ENCODE data around the gene ZP3. TPM values are rescaled to one million over a fixed set of nuclear protein-coding genes. Genes with fewer than 3 reads are reported as not detected.

Gene ZP3
- 0.29 and 1.9 TPM in 2 replicates for total RNA-seq

DNA sequence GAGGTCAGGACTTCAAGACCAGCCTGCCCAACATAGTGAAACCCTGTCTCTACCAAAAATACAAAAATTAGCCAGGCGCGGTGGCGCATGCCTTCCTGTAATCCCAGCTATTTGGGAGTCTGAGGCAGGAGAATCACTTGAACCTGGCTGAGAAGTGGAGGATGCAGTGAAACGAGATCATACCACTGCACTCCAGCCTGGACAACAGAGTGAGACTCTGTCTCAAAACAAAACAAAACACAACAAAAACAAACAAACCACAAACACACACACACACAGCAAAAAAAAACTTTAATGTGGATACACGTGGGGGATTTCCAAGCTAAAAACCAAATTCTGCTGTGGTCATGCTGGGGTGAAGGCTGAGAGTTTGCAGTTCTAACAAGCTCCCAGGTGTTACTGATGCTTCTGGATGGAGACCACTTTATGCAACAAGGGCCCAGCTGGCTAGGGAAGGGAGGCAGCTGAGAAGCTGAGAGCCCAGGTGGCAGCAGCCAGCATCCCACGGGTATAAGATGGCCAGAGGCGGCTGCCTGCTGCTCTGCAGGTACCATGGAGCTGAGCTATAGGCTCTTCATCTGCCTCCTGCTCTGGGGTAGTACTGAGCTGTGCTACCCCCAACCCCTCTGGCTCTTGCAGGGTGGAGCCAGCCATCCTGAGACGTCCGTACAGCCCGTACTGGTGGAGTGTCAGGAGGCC, at the start of gene ZP3:
Gene ZP3, plus strand, starts transcription at position 538 of the 699 bp plus-strand sequence. Its CDS starts 15 bp downstream, at position 553.

DNA sequence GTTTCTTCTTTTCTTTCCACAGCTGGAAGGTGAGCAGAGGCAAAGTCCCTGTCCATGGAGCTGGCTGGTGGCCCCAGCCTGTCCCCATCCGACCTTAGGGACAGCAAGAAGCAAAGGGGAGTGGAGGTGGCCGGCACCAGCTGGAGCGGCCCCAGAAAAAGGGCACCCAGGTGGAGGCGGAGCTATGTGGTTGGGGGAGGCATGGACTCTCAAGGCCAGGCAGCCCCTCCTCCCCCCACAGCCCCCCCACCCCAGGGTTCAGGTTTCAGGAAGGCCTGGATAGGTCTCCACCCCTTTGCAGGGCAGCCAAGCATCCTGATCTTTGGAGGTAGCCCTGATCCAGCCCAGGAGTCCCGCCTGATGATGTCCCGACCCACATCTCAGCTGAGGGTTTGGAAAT, 15.2 kb upstream of the ZP3 start, which contains the start of gene SSC4D:
Gene SSC4D, minus strand, starts transcription at position 161 of the 400 bp plus-strand sequence. CDS start 5,258 bp downstream, outside the sequence.

DNA sequence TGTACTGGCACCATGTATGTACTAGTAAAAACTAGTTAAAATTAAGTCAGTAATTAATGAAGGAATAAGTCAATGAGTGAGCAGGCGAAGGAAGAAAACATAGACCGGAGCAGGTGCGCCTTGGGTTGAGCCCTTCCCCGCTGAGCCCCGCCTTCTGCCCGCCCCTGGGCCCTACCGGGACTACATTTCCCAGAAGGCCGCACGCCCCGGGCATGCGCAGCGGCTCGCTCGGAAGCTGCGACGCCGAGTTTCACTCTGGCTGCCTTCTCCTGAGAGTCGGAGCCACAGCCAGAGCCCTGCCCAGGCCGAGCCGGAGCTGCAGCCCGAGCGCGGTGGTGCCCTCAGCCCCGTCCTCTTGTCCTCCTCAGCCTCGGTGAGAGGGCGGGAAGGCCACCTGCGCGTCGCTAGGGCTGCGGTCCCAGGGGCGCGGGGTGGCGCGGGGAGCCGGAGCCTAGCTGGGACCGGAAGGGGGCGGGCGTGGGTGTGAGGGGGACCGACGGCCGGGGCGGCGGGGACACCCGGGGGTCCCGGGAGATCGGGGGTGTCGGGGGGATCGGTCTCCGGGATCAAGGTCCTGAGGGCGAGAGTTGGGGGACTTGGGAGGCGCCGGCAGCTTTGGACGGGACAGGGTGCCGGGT, 36.8 kb downstream of the ZP3 start, which contains the start of gene DTX2:
Gene DTX2, plus strand, starts transcription at position 246 of the 638 bp plus-strand sequence. CDS start 18,801 bp downstream, outside the sequence.

Other genes with a start within 250 kb of the ZP3 start
- gene SRRM3, start 223.1 kb upstream of the ZP3 start, total RNA-seq, result 4.6 and 5.0 TPM in 2 replicates
- gene HSPB1, start 122.3 kb upstream of the ZP3 start, total RNA-seq, result 596 and 678 TPM in 2 replicates
- 36.9 and 41.8 TPM in 2 replicates for gene YWHAG, start 66.0 kb upstream of the ZP3 start, total RNA-seq
- gene SSC4D, start 15.3 kb upstream of the ZP3 start, total RNA-seq, result 1.8 and 2.0 TPM in 2 replicates
- gene DTX2, start 36.8 kb downstream of the ZP3 start, total RNA-seq, result 9.5 and 13.1 TPM in 2 replicates
- gene UPK3B, start 85.6 kb downstream of the ZP3 start, total RNA-seq, result not detected in 2 replicates
- gene SPDYE16, start 118.3 kb downstream of the ZP3 start, total RNA-seq, result not detected in 2 replicates
- gene POMZP3, start 202.3 kb downstream of the ZP3 start, total RNA-seq, result 0.29 and 2.5 TPM in 2 replicates